K562 (cell line): Measurements from ENCODE around the gene SNPH. TPM values are rescaled to one million over a fixed set of nuclear protein-coding genes. Genes with fewer than 3 reads are reported as not detected.

Experiments used
- ATAC-seq: fragments of 200-7000 bp; cut with Tn5 transposase; 3 replicates; pipeline ENCODE4 v1.9.1; 2020; ENCODE audit warnings: moderate library complexity
- BruUV-seq: library from RNA; stranded (reverse); fragments of 400-500 nt; replicated peaks from 2 replicates; lab custom pipeline; 2021; lab: Mats Ljungman, UMichigan
- CTCF ChIA-PET: fragments of 300-600 bp; formaldehyde crosslinking; extraction: SDS; loops from one replicate; lab custom pipeline; 2021; ENCODE audit warnings: low intra/inter-chr PET ratio; lab: Yijun Ruan, JAX
- POLR2A ChIA-PET: fragments of 300-600, 350-650 bp; sonication (Branson Sonifier 250); formaldehyde crosslinking; extraction: SDS; loops from one replicate; lab custom pipeline; 2021; ENCODE audit warnings: antibody characterized with exemption, inconsistent platforms; lab: Yijun Ruan, JAX
- DNase-seq, 4 experiments: peaks; one replicate each; pipeline versions ENCODE4 v3.0.0 to v3.0.0-alpha.2; 2011 to 2018; ENCODE audit warnings: low spot score in 3 of 4, mixed read lengths in 3 of 4; ENCODE audit errors: extremely low read depth in 1 of 4
- FAIRE-seq: peaks from 2 replicates; lab custom pipeline; 2011; peaks lifted over from hg19 to GRCh38; lab: Jason Lieb, UNC
- H2AFZ ChIP-seq: 2 replicates; pipeline ENCODE4 v1.6.0; 2011; ENCODE audit warnings: low read depth, low read length, control low read depth, inconsistent platforms
- H3K27ac ChIP-seq: fragments of 200-600 bp; 3 replicates; pipeline ENCODE4 v1.8.0; 2011; ENCODE audit warnings: low read depth, mild to moderate bottlenecking, control low read depth, inconsistent platforms, low read length, moderate library complexity, mixed read lengths; ENCODE audit errors: extremely low read depth
- H3K27me3 ChIP-seq, 2 experiments: fragments of 300-600 bp in 1 of 2; 2 replicates in 1 of 2; 3 replicates in 1 of 2; pipeline versions ENCODE4 v1.6.0 to v1.8.0; 2011; ENCODE audit warnings: inconsistent platforms in 2 of 2, low read length in 2 of 2, mild to moderate bottlenecking in 1 of 2, mixed read lengths in 1 of 2, moderate library complexity in 1 of 2; ENCODE audit not compliant: control insufficient read depth in 2 of 2, insufficient read depth in 2 of 2
- H3K36me3 ChIP-seq: fragments of 300-600 bp; 3 replicates; pipeline ENCODE4 v1.8.0; 2011; ENCODE audit warnings: mild to moderate bottlenecking, low read length, inconsistent platforms; ENCODE audit not compliant: control insufficient read depth, insufficient read depth
- H3K4me1 ChIP-seq, 2 experiments: fragments of 200-600 bp in 1 of 2; replicated peaks in 1 of 2; 2 replicates in 1 of 2; 3 replicates in 1 of 2; pipeline versions ENCODE4 v1.5.1 to v1.8.0; 2011; ENCODE audit warnings: inconsistent platforms in 2 of 2, low read length in 2 of 2, mild to moderate bottlenecking in 1 of 2, mixed read lengths in 1 of 2, moderate library complexity in 1 of 2; ENCODE audit not compliant: control insufficient read depth in 2 of 2, insufficient read depth in 2 of 2
- H3K4me2 ChIP-seq: 2 replicates; pipeline ENCODE4 v1.6.1; 2011; ENCODE audit warnings: low read length, control low read depth, inconsistent platforms, mixed read lengths; ENCODE audit not compliant: insufficient read depth
- H3K4me3 ChIP-seq: fragments of 200-600 bp; sonication (generic), shearing (Covaris generic); 2 replicates; pipeline ENCODE4 v1.5.1; 2016; ENCODE audit warnings: control low read depth, inconsistent platforms
- H3K79me2 ChIP-seq: fragments of 200-600 bp; 3 replicates; pipeline ENCODE4 v1.8.0; 2011; ENCODE audit warnings: low read length, inconsistent platforms; ENCODE audit not compliant: control insufficient read depth, insufficient read depth
- H3K9ac ChIP-seq, 2 experiments: 2 replicates each; pipeline versions ENCODE4 v1.6.0 to v1.6.1; 2011; ENCODE audit warnings: low read depth in 2 of 2, low read length in 2 of 2, control low read depth in 1 of 2, inconsistent platforms in 1 of 2, mild to moderate bottlenecking in 1 of 2, mixed read lengths in 1 of 2; ENCODE audit not compliant: insufficient read depth in 1 of 2
- H3K9me1 ChIP-seq: one replicate; pipeline ENCODE4 v1.6.0; 2011; ENCODE audit warnings: inconsistent platforms, mild to moderate bottlenecking, low read length, moderate library complexity; ENCODE audit not compliant: control insufficient read depth, insufficient read depth
- H3K9me3 ChIP-seq: replicated peaks from 2 replicates; pipeline ENCODE4 v1.5.1; 2011; ENCODE audit warnings: low read depth, low read length, inconsistent platforms; ENCODE audit not compliant: control insufficient read depth, insufficient read depth
- H4K20me1 ChIP-seq: replicated peaks from 2 replicates; pipeline ENCODE4 v1.6.1; 2011; ENCODE audit warnings: low read length, inconsistent platforms, mixed read lengths; ENCODE audit not compliant: control insufficient read depth, insufficient read depth
- E2F3 ChIP-seq: fragments of 250-450 bp; sonication (Bioruptor Pico); IDR thresholded peaks from 2 replicates; pipeline ENCODE4 v1.4.0; 2020; ENCODE audit warnings: mild to moderate bottlenecking
- NR0B1 ChIP-seq: fragments of 450-650 bp; IDR thresholded peaks from one replicate; pipeline ENCODE4 v1.6.1; 2018; ENCODE audit warnings: mild to moderate bottlenecking, moderate library complexity; ENCODE audit not compliant: partially characterized antibody
- RCOR1 ChIP-seq, 2 experiments: IDR thresholded peaks; 2 replicates each; pipeline ENCODE4 v1.6.1; 2012; ENCODE audit warnings: low read depth in 2 of 2, low read length in 2 of 2, borderline replicate concordance in 1 of 2, improper control_type of control experiment in 1 of 2
- STAT5A ChIP-seq: IDR thresholded peaks from 2 replicates; pipeline ENCODE4 v1.6.1; 2012; ENCODE audit warnings: low read length, inconsistent platforms, borderline replicate concordance
- ZNF263 ChIP-seq: sonication (generic); formaldehyde crosslinking; IDR thresholded peaks from 2 replicates; pipeline ENCODE4 v1.8.0; 2022; ENCODE audit warnings: mild to moderate bottlenecking, missing genetic modification reagents, borderline replicate concordance
- WGBS: fragments of 100-300 bp; shearing (Covaris generic); methylation state at CpG from one replicate; pipeline ENCODE4 v1.1.6; 2016; ENCODE audit warnings: low coverage, mixed read lengths; ENCODE audit not compliant: insufficient coverage; ENCODE audit errors: missing lambda C conversion rate; 5-methylcytosine and 5-hydroxymethylcytosine counted together
- in situ Hi-C: fragments of 300-500 bp; cut with MboI; formaldehyde crosslinking; loops from 4 replicates; pipeline ENCODE4 v1.15.0; 2018; ENCODE audit warnings: inconsistent platforms, mixed read lengths
- intact Hi-C: fragments of 100-400 bp; cut with micrococcal nuclease; formaldehyde crosslinking; loops from 2 replicates; pipeline ENCODE4 v1.14.2; 2022
- polyA plus RNA-seq, 8 experiments: library from polyadenylated mRNA; depleted of rRNA in 4 of 8; stranded (reverse) in 5 of 8; unstranded in 3 of 8; fragments of >200 nt; fragmentation: Nextera tagmentation in 2 of 8; fragmentation: Illumina TruSeq in 1 of 8; extraction: Ambion mirVana in 2 of 8; extraction: Trizol in 1 of 8; gene quantifications; 2 replicates each; pipeline versions ENCODE4 v1.2.1 to v1.2.3, GENCODE V29; 2011 to 2014; ENCODE audit warnings: inconsistent platforms in 1 of 8, missing spikeins in 1 of 8
- total RNA-seq, 7 experiments: library from RNA; depleted of rRNA in 6 of 7; stranded (reverse); fragments of >200 nt in 6 of 7; fragmentation: Illumina TruSeq in 2 of 7; extraction: Trizol in 2 of 7; gene quantifications; 2 replicates each; pipeline versions ENCODE4 v1.2.1 to v1.2.3, GENCODE V29; 2011 to 2021; ENCODE audit warnings: low replicate concordance in 1 of 7

SNPH gene
- total and polyA plus RNA-seq, 9 of the 15 experiments (the other 6 are each of a cell fraction or from before 2014, with no cell fraction given): 0.03 to 4.2 (median 1.4) TPM

GRCh38 chr20:1327241-1327653 is 61.2 kb downstream of the SNPH start (continued):
- TF ChIP-seq NR0B1 (no peak), RCOR1 (IDR thresholded peaks at IDR 0.05; ENCODE audit: borderline replicate concordance in 1 of 2, low read depth in 2 of 2, low read length in 2 of 2) (no peak)

GRCh38 chr20:1327827-1328679 is 62.0 kb downstream of the SNPH start:
- H2AFZ ChIP-seq: no peak overlapping the region
- H3K4me3 ChIP-seq: no peak overlapping the region
- H3K79me2 ChIP-seq: peaks cover 44% of the 10 kb centered on the region
- no peak overlapping the region for H3K27ac ChIP-seq
- DNase-seq (no peak), ATAC-seq (no peak), FAIRE-seq (no peak)
- peaks cover 14% of the 10 kb centered on the region; the same call in 2 of the 3 replicates for H3K36me3 ChIP-seq
- H3K9ac ChIP-seq: peak overlapping the region in 1 of 2 experiments; percentile 66; a peak in 1 of 4 replicates
- BruUV-seq: no TSS peak
- peaks cover 16 to 36% of the 10 kb centered on the region in 2 experiments; a peak in 4 of 5 replicates for H3K4me1 ChIP-seq
- ChIA-PET POLR2A (interaction anchor here (0.6 to 0.9 kb wide), 2 partner anchors 64 to 102 kb away, joined by 3 read pairs; partner anchors contain the start of genes FKBP1A and RAD21L1), CTCF (no interaction called here)
- intact Hi-C loops: loop anchor here (5.0 to 10.0 kb wide), 2 partner anchors 64 to 137 kb away; partner anchors contain the start of genes FKBP1A and NSFL1C
- in situ Hi-C loops: no loop called here
- H3K27me3 ChIP-seq: no peaks in the 10 kb centered on the region
- H3K9me3 ChIP-seq: no peaks in the 10 kb centered on the region
- H3K9me1 ChIP-seq: no peaks in the 10 kb centered on the region
- peaks cover 7% of the 10 kb centered on the region; the same call in 1 of the 2 replicates for H4K20me1 ChIP-seq
- no peak for TF ChIP-seq STAT5A
- TF ChIP-seq E2F3: no peak
- 0 out of 2 replicates have a peak, but pooled peaks have one; percentile 20 for TF ChIP-seq ZNF263 (CRISPR knock-in tag)
- TF ChIP-seq, all 486 proteins: peak for 1
- 75% methylated on average over 4 of the region's 7 CpGs for WGBS
- H3K4me2 ChIP-seq: no peak overlapping the region
